Esophagus squamous epithelium (tissue), 5 donors: ENCODE results near the gene SETBP1. TPM values are rescaled to one million over a fixed set of nuclear protein-coding genes. Genes with fewer than 3 reads are reported as not detected.

ENCODE experiments used
- DNase-seq: peaks from one replicate; lab custom pipeline; 2025; lab: John Stamatoyannopoulos, UW
- H3K27ac ChIP-seq, 4 donors: fragments of 200-600 bp; sonication (generic); one replicate each; pipeline ENCODE4 v1.5.1; 2016 to 2019; ENCODE audit warnings: mild to moderate bottlenecking in 1 of 4
- H3K27me3 ChIP-seq, 4 donors: fragments of 200-600 bp; sonication (generic); 1 replicate in 3 of 4; 2 replicates in 1 of 4; pipeline versions ENCODE4 v1.5.1 to v1.6.0; 2017 to 2021; ENCODE audit warnings: antibody characterized with exemption in 1 of 4
- H3K36me3 ChIP-seq, 3 donors: fragments of 200-600 bp; sonication (generic); one replicate each; pipeline ENCODE4 v1.5.1; 2016 to 2019
- H3K4me1 ChIP-seq, 3 donors: fragments of 200-600 bp; sonication (generic); one replicate each; pipeline ENCODE4 v1.5.1; 2017 to 2019
- H3K4me3 ChIP-seq, 4 donors: fragments of 200-600 bp; sonication (generic); 1 replicate in 3 of 4; 2 replicates in 1 of 4; pipeline ENCODE4 v1.5.1; 2016 to 2019; ENCODE audit warnings: mild to moderate bottlenecking in 2 of 4, moderate library complexity in 1 of 4
- H3K9me3 ChIP-seq, 3 donors: fragments of 200-600 bp; sonication (generic); one replicate each; pipeline ENCODE4 v1.5.1; 2016 to 2019
- POLR2A ChIP-seq, 4 donors: fragments of 450-650 bp; IDR thresholded peaks; one replicate each; pipeline ENCODE4 v1.6.1; 2017; ENCODE audit warnings: antibody characterized with exemption in 4 of 4, mild to moderate bottlenecking in 4 of 4, moderate library complexity in 3 of 4
- WGBS, 2 donors: methylation state at CpG; one replicate each; pipeline ENCODE4 v1.1.5; 2018; 5-methylcytosine and 5-hydroxymethylcytosine counted together
- intact Hi-C: fragments of 100-400 bp; cut with DNase I; formaldehyde crosslinking; loops from one replicate; pipeline ENCODE4 v1.15.0; 2022
- total RNA-seq, 4 donors: library from RNA; depleted of rRNA; stranded (reverse); fragments of >200 nt; gene quantifications; one replicate each; pipeline ENCODE4 v1.1.0, GENCODE V29; 2016
- TF ChIP-seq, protein P1 (sequence below), 6 experiments: fragments of 450-650 bp in 4 of 6; fragments of 200-600 bp in 2 of 6; sonication (generic) in 2 of 6; IDR thresholded peaks; one replicate each; pipeline ENCODE4 v1.5.1; 2016 to 2019; ENCODE audit warnings: antibody characterized with exemption in 6 of 6, mild to moderate bottlenecking in 4 of 6, moderate library complexity in 4 of 6
- donor health status: DM: yes; HTN: yes; CAD: no.

The SETBP1 gene
- total RNA-seq, 4 donors from 2014 or later = 2.6 to 18.5 (median 6.4) TPM

DNA sequence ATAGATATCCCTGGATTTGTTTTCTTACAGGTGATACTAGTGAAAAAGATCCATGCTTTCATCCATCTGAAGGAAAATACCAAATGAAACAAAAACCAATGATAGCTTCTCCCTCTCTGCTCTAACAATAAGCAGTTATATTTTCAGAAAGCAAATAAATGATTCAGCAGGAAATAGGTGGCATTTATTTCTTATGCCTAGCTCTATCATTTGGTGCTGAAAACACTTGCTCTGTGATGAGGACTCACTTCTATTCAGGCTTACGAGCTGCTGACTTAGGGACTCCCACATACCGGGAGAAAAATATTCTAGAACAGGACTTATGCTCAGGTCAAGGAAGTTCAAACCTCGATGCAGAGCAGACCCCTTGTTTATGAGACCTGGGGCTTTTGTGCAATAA is 142.6 kb downstream of the SETBP1 start:
- H3K36me3 ChIP-seq = no peaks in the 10 kb centered on the region
- H3K4me1 ChIP-seq = peaks cover 20 to 65% (median 27%) of the 10 kb centered on the region in 3 donors
- peak overlapping the region in 1 of 4 donors; percentile 6 for H3K27ac ChIP-seq
- H3K4me3 ChIP-seq = no peak overlapping the region
- intact Hi-C loops = loop anchor here (10.0 kb wide), 1 partner anchor 138 kb away; the partner anchor contains the start of gene SETBP1
- no peak for TF ChIP-seq POLR2A (IDR thresholded peaks at IDR 0.05)
- TF ChIP-seq, protein P1, sequence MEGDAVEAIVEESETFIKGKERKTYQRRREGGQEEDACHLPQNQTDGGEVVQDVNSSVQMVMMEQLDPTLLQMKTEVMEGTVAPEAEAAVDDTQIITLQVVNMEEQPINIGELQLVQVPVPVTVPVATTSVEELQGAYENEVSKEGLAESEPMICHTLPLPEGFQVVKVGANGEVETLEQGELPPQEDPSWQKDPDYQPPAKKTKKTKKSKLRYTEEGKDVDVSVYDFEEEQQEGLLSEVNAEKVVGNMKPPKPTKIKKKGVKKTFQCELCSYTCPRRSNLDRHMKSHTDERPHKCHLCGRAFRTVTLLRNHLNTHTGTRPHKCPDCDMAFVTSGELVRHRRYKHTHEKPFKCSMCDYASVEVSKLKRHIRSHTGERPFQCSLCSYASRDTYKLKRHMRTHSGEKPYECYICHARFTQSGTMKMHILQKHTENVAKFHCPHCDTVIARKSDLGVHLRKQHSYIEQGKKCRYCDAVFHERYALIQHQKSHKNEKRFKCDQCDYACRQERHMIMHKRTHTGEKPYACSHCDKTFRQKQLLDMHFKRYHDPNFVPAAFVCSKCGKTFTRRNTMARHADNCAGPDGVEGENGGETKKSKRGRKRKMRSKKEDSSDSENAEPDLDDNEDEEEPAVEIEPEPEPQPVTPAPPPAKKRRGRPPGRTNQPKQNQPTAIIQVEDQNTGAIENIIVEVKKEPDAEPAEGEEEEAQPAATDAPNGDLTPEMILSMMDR (IDR thresholded peaks at IDR 0.05) = no peak
- H3K9me3 ChIP-seq = no peaks in the 10 kb centered on the region
- DNase-seq = no peak
- 45 to 55% methylated on average over 3 of the region's 3 CpGs for WGBS, 2 donors
- no peaks in the 10 kb centered on the region for H3K27me3 ChIP-seq

DNA sequence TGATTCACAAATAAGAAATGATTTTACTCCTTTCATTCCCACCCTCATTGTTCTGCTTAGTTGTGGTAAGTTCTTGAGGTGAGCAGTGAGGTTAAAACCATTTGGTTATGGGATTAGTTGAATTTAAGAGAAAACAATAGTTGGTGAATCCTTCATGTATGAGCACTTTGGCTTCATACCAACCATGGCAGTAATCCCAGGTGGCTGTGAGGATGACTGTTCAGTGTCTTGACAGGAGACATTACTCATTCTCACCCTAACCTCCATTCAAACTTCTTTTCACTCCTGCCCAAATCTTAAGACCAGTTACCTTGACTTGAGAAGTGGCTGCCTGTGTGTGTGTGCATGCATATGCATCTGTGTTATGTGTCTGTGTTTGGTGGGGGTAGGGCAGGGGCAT is 143.1 kb downstream of the SETBP1 start:
- H3K4me1 ChIP-seq = peaks cover 20 to 63% (median 27%) of the 10 kb centered on the region in 3 donors
- no peak overlapping the region for H3K4me3 ChIP-seq
- intact Hi-C loops = loop anchor here (10.0 kb wide), 1 partner anchor 139 kb away; the partner anchor contains the start of gene SETBP1
- H3K27me3 ChIP-seq = no peaks in the 10 kb centered on the region
- H3K9me3 ChIP-seq = no peaks in the 10 kb centered on the region
- H3K27ac ChIP-seq = peak overlapping the region in 1 of 4 donors; percentile 6
- TF ChIP-seq, protein P1 (IDR thresholded peaks at IDR 0.05) = no peak
- no peak for TF ChIP-seq POLR2A (IDR thresholded peaks at IDR 0.05)
- DNase-seq = no peak
- no peaks in the 10 kb centered on the region for H3K36me3 ChIP-seq

DNA sequence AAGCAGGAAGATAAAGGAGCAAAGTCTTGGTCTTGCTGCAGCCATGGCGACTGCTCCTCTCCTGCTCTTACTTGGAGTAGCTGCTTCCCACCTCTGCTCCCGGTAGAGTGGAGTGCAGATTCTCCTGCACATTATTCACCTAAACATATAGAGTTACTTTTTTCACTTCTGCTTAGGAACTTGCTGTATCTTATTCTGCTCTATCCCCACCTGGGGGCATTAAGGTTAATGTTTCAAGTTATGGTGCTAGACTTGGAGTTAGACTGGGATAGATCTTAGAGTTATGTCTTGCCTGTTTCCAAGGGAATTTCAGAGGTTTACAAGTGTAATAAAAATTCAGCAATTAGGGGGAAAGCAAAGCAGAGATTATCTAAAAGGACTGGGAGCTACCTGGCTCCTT is 144.2 kb downstream of the SETBP1 start:
- TF ChIP-seq, protein P1 (IDR thresholded peaks at IDR 0.05) = no peak
- no peak for TF ChIP-seq POLR2A (IDR thresholded peaks at IDR 0.05)
- WGBS, 2 donors = 78 to 88% methylated on average over 2 of the region's 2 CpGs
- Histone ChIP-seq H3K4me1 (peaks cover 19 to 52% (median 26%) of the 10 kb centered on the region in 3 donors), H3K4me3 (no peak overlapping the region), H3K27me3 (no peaks in the 10 kb centered on the region), H3K27ac (no peak overlapping the region), H3K36me3 (no peaks in the 10 kb centered on the region), H3K9me3 (no peaks in the 10 kb centered on the region)
- no peak for DNase-seq
- intact Hi-C loops = loop anchor here (10.0 kb wide), 1 partner anchor 140 kb away; the partner anchor contains the start of gene SETBP1

DNA sequence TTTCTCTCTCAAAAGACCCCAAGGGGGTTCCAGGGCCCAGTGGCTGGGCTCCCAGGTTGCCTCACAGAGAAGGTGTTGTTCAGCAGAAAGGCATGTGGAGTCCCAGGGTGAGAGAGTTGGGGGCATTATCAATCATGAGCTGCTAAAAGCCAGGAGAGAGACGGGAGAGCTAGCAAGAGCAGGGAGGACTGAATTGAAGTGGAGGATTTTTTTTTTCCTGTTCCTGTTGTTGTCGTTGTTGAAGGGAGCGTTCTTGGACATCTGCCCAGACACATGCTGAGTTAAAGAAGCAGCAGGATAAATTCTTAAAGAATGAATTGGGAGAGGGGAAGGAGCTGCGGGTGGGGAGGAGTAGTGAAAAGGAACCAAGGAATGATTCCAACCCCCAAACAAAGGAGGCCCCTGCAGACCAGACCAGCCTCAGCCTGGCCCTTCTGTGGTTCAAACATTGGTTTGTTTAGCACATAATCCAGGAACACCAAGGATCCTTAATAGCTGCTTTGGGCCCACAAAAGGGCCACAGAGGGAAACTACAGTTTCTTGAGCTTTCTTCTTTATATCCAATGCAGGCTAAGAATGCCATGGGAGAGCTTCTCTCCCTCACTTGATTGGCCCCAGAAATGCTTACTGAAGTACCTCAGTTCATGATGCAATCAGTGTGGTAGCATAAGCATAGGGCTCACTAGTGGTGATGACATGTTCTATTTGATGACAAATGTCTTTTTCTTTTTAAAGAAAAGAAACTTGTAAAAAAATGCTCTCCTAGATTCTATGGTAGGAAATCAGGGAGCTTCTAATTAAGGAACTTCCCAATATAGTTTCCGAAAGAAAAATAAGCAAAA is 146.0 kb downstream of the SETBP1 start:
- intact Hi-C loops = loop anchor here (10.0 kb wide), 1 partner anchor 142 kb away; the partner anchor contains the start of gene SETBP1
- Histone ChIP-seq H3K4me3 (no peak overlapping the region), H3K27ac (peak overlapping the region; percentile 54 to 80 (median 68)), H3K4me1 (peaks cover 17 to 57% (median 23%) of the 10 kb centered on the region in 3 donors), H3K36me3 (no peaks in the 10 kb centered on the region), H3K27me3 (no peaks in the 10 kb centered on the region), H3K9me3 (no peaks in the 10 kb centered on the region)
- no peak for DNase-seq
- WGBS, 2 donors = 19 to 35% methylated on average over 5 of the region's 5 CpGs
- TF ChIP-seq, protein P1 (IDR thresholded peaks at IDR 0.05) = no peak
- TF ChIP-seq POLR2A (IDR thresholded peaks at IDR 0.05) = no peak

DNA sequence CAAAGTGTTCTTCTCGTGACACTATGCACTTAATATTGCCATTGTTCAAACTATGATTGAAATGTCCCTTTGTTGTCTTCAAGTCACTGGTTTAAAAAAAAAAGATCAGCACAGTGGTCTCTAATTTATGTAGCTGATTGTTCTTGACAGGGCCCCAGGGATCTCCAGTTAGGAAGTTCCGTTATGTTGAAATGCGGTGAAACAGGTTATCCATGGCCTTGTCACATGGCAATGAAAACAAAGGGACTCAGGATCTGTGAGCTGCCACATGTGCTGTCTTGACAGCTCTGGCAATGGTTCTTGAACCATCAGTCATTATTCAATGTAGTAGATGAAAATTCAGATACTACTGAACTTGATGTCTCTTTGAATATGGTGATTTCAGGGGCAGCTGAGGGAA is 147.4 kb downstream of the SETBP1 start:
- Histone ChIP-seq H3K4me1 (peaks cover 17 to 55% (median 22%) of the 10 kb centered on the region in 3 donors), H3K27me3 (no peaks in the 10 kb centered on the region), H3K4me3 (no peak overlapping the region), H3K36me3 (no peaks in the 10 kb centered on the region), H3K27ac (peak overlapping the region in 2 of 4 donors; percentile 75 to 80), H3K9me3 (no peaks in the 10 kb centered on the region)
- DNase-seq = no peak
- 61 to 76% methylated on average over 3 of the region's 3 CpGs for WGBS, 2 donors
- intact Hi-C loops = loop anchor here (10.0 kb wide), 1 partner anchor 143 kb away; the partner anchor contains the start of gene SETBP1
- TF ChIP-seq POLR2A (IDR thresholded peaks at IDR 0.05) = no peak
- TF ChIP-seq, protein P1 (IDR thresholded peaks at IDR 0.05) = no peak
